ENCODE results near the gene MIPEP.

The MIPEP gene

DNA sequence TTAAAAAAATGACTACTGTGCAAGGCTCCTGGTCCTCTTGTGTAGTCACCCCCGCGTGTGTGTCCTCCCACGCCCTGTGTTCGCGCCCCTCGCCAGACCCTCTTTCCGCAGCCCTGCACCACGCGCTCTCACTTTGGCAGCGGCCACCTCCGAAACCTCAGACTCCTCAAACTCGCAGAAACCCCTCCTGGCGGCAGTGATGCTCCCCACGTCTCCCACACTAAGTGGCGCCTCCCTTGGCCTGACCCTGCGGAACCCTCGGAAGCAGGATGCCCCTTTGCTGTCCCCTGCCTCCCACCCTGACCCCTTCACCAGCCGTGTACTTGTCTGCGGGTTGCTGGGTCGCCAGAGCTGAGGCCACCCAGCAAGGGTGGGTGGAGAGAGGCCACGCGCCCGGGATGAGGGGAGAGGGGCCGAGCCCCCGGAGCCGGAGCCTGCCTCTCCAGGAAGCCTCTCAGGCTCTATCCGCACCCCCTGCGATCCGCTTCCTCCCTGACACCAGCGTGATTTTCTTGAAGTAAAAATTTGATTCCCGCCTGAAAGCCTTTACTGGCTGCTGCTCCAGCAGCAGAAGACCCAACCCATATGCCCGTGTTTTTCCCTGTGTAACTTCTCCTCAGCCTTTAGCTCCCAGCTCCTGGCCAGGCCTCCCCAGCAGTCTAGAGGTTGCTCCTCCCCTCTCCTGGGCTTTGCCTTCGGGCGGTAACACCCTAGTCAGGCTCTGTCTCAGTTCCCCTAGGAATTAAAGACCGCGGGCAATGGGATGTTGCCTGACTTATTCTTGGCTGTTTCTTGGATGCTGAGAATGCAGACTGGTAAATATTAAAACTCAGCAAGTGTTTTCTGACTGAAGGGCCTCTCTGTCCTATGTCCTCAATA lies 55.2 kb downstream of the MIPEP start:
- Histone ChIP-seq H3K9me3 (no peaks in the 10 kb centered on the region), H3K4me3 (ENCODE audit: low read depth in 1 of 2, low read length in 1 of 2) (no peak overlapping the region)
- TF ChIP-seq, protein P1, sequence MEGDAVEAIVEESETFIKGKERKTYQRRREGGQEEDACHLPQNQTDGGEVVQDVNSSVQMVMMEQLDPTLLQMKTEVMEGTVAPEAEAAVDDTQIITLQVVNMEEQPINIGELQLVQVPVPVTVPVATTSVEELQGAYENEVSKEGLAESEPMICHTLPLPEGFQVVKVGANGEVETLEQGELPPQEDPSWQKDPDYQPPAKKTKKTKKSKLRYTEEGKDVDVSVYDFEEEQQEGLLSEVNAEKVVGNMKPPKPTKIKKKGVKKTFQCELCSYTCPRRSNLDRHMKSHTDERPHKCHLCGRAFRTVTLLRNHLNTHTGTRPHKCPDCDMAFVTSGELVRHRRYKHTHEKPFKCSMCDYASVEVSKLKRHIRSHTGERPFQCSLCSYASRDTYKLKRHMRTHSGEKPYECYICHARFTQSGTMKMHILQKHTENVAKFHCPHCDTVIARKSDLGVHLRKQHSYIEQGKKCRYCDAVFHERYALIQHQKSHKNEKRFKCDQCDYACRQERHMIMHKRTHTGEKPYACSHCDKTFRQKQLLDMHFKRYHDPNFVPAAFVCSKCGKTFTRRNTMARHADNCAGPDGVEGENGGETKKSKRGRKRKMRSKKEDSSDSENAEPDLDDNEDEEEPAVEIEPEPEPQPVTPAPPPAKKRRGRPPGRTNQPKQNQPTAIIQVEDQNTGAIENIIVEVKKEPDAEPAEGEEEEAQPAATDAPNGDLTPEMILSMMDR (IDR thresholded peaks at IDR 0.05), result no peak

DNA sequence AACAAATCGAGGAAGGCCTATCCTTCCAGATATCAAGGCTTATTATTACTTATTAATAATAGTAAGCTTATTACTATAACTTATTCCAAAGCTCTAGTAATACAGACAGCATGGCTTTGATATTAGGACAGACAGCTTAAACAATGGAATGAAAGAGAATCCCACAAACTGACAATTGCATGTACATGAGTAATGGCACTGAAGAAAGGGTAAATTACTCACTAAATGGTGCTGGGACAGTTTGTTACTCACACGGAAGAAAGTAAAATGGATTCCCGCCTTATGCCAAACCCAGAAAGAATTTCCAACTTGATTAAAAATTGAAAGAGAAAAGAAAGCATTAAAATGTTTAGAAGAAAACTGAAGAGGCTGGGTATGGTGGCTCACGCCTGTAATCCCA lies 60.3 kb downstream of the MIPEP start:
- Histone ChIP-seq H3K4me3 (ENCODE audit: low read depth in 1 of 2, low read length in 1 of 2) (no peak overlapping the region), H3K36me3 (no peaks in the 10 kb centered on the region), H3K4me1 (ENCODE audit: control insufficient read depth in 1 of 2, insufficient read depth in 1 of 2, low read depth in 1 of 2, low read length in 1 of 2) (no peaks in the 10 kb centered on the region), H3K9me3 (no peaks in the 10 kb centered on the region), H3K27ac (no peak overlapping the region), H3K27me3 (no peaks in the 10 kb centered on the region)
- TF ChIP-seq, protein P1 (IDR thresholded peaks at IDR 0.05), result no peak

More for the DNA sequence above, 55.2 kb downstream of the MIPEP start:
- Histone ChIP-seq H3K27ac (no peak overlapping the region), H3K36me3 (no peaks in the 10 kb centered on the region), H3K4me1 (ENCODE audit: control insufficient read depth in 1 of 2, insufficient read depth in 1 of 2, low read depth in 1 of 2, low read length in 1 of 2) (no peaks in the 10 kb centered on the region), H3K27me3 (no peaks in the 10 kb centered on the region)

DNA sequence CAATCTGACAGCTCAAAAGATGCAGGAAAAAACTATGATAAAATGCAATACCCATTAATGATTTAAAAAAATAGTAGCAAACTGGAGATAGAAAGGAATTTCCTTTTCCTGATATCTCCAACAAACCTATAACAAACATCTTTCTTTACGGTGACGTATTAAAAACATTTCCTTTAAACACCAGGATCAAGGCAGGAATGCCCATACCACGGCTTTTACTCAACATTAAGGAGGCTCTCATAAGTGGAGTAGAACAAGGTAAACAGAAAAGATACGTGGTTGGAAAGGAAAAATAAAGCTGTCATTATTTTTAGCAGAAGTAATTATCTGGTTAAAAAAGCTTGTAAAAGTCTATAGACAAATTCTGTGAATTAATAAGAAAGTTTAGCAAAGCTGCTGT lies 61.1 kb downstream of the MIPEP start:
- Histone ChIP-seq H3K4me1 (ENCODE audit: control insufficient read depth in 1 of 2, insufficient read depth in 1 of 2, low read depth in 1 of 2, low read length in 1 of 2) (no peaks in the 10 kb centered on the region), H3K4me3 (ENCODE audit: low read depth in 1 of 2, low read length in 1 of 2) (no peak overlapping the region), H3K36me3 (no peaks in the 10 kb centered on the region), H3K27me3 (no peaks in the 10 kb centered on the region), H3K9me3 (no peaks in the 10 kb centered on the region), H3K27ac (no peak overlapping the region)
- TF ChIP-seq, protein P1 (IDR thresholded peaks at IDR 0.05), result no peak

DNA sequence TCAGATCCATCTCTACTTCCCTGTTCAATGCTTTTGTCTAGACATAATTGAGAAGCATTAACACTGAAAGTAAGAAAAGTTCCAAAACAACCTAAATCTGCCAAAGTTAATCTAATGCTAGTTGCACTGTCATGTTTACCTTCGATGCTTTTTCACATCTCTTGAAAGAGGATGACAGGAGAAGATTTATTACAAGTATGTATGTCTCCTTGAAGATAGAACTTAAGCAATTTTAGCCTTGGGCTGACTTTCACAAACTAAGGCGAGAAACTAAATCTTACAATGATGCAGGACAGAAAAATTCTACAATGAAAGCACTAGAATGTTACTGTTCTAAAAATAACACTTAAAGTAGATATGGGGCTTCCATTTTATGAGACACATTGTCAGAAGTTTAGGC lies 64.0 kb downstream of the MIPEP start:
- Histone ChIP-seq H3K4me1 (ENCODE audit: control insufficient read depth in 1 of 2, insufficient read depth in 1 of 2, low read depth in 1 of 2, low read length in 1 of 2) (no peaks in the 10 kb centered on the region), H3K36me3 (no peaks in the 10 kb centered on the region), H3K9me3 (no peaks in the 10 kb centered on the region), H3K4me3 (ENCODE audit: low read depth in 1 of 2, low read length in 1 of 2) (no peak overlapping the region), H3K27ac (no peak overlapping the region), H3K27me3 (no peaks in the 10 kb centered on the region)
- TF ChIP-seq, protein P1 (IDR thresholded peaks at IDR 0.05), result no peak

DNA sequence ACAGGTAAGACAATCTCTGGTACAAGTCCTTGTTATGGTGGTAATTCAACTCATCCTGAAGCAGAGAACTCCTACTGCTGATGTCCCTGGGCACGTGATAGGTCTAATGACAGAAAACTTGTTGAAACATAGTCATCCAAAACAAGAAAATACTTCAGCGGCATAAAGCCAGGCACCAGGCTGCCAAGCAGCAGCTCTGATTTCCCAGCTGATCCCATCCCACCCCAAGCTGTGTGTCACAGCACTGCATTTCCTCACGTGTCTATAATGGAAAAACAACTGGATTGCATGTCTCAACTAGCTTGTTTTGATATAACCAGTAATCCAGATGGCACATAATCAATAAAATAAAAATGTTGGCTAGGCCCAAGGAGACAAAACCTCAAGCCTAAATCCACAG lies 64.8 kb downstream of the MIPEP start:
- Histone ChIP-seq H3K27me3 (no peaks in the 10 kb centered on the region), H3K36me3 (no peaks in the 10 kb centered on the region), H3K9me3 (no peaks in the 10 kb centered on the region), H3K27ac (no peak overlapping the region), H3K4me3 (ENCODE audit: low read depth in 1 of 2, low read length in 1 of 2) (no peak overlapping the region), H3K4me1 (ENCODE audit: control insufficient read depth in 1 of 2, insufficient read depth in 1 of 2, low read depth in 1 of 2, low read length in 1 of 2) (no peaks in the 10 kb centered on the region)
- TF ChIP-seq, protein P1 (IDR thresholded peaks at IDR 0.05), result no peak
